ENCODE data around the gene SEM1. TPM values are rescaled to one million over a fixed set of nuclear protein-coding genes. Genes with fewer than 3 reads are reported as not detected.

The SEM1 gene
- total and polyA plus RNA-seq, 2 of the 4 experiments (the other 2 are of a cell fraction), result 17.2 to 38.0 TPM

- H2AFZ ChIP-seq (replicated peaks; ENCODE audit: low read length, poor library complexity), result no peak overlapping the region
These were observed 774 bp downstream of the SEM1 start for GRCh38 chr7:96708872-96709271.

More at GRCh38 chr7:96708872-96709271, 774 bp downstream of the SEM1 start:
- no peak for DNase-seq
- TF ChIP-seq POLR2A (IDR thresholded peaks at IDR 0.05; ENCODE audit: low read depth, low read length), result no peak
- TF ChIP-seq CHD1 (IDR thresholded peaks at IDR 0.05; ENCODE audit: low read depth, low read length), result no peak
- TF ChIP-seq BHLHE40 (IDR thresholded peaks at IDR 0.05; ENCODE audit: low read depth, low read length), result no peak
- no peak for TF ChIP-seq SMC3 (IDR thresholded peaks at IDR 0.05; ENCODE audit: low read depth, low read length)
- TF ChIP-seq MAZ (IDR thresholded peaks at IDR 0.05; ENCODE audit: borderline replicate concordance, low read depth, low read length), result no peak
- TF ChIP-seq RFX5 (IDR thresholded peaks at IDR 0.05; ENCODE audit: low read depth, low read length), result no peak
- no peak for TF ChIP-seq RCOR1 (IDR thresholded peaks at IDR 0.05; ENCODE audit: insufficient replicate concordance, low read length)
- TF ChIP-seq USF2 (IDR thresholded peaks at IDR 0.05; ENCODE audit: low read depth, low read length), result no peak
- no peak for TF ChIP-seq RAD21 (IDR thresholded peaks at IDR 0.05; ENCODE audit: low read length)
- no peak for TF ChIP-seq CEBPB (IDR thresholded peaks at IDR 0.05; ENCODE audit: low read depth, low read length)
- TF ChIP-seq MAFK (IDR thresholded peaks at IDR 0.05; ENCODE audit: low read depth, low read length), result no peak
- TF ChIP-seq NFE2L2 (IDR thresholded peaks at IDR 0.05; ENCODE audit: low read depth, low read length), result no peak
- no peak for TF ChIP-seq FOS (IDR thresholded peaks at IDR 0.05; ENCODE audit: low read depth, low read length)
- TF ChIP-seq MXI1 (IDR thresholded peaks at IDR 0.05; ENCODE audit: borderline replicate concordance, low read depth, low read length), result no peak
- TF ChIP-seq, protein P1, sequence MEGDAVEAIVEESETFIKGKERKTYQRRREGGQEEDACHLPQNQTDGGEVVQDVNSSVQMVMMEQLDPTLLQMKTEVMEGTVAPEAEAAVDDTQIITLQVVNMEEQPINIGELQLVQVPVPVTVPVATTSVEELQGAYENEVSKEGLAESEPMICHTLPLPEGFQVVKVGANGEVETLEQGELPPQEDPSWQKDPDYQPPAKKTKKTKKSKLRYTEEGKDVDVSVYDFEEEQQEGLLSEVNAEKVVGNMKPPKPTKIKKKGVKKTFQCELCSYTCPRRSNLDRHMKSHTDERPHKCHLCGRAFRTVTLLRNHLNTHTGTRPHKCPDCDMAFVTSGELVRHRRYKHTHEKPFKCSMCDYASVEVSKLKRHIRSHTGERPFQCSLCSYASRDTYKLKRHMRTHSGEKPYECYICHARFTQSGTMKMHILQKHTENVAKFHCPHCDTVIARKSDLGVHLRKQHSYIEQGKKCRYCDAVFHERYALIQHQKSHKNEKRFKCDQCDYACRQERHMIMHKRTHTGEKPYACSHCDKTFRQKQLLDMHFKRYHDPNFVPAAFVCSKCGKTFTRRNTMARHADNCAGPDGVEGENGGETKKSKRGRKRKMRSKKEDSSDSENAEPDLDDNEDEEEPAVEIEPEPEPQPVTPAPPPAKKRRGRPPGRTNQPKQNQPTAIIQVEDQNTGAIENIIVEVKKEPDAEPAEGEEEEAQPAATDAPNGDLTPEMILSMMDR (conservative IDR thresholded peaks at IDR 0.05; ENCODE audit: low read depth, low read length), result no peak
- no peak for TF ChIP-seq ELK1 (IDR thresholded peaks at IDR 0.05; ENCODE audit: borderline replicate concordance, low read depth, low read length)
- Histone ChIP-seq H2BK15ac (ENCODE audit: low read depth, low read length) (no peak overlapping the region), H3K79me1 (ENCODE audit: low read depth in 1 of 2, low read length in 2 of 2) (peaks cover 6 to 16% of the 10 kb centered on the region in 2 experiments; a peak in 2 of 4 replicates), H3K9ac (ENCODE audit: low read depth, low read length) (peak overlapping the region; percentile 90), H3K14ac (replicated peaks; ENCODE audit: low read depth, low read length) (peak overlapping the region; percentile 76; the same call in 1 of the 2 replicates), H2BK5ac (ENCODE audit: low read depth, low read length, poor library complexity, severe bottlenecking) (no peak overlapping the region), H3K4me1 (ENCODE audit: control insufficient read depth, insufficient read depth, low read length) (peaks cover 1% of the 10 kb centered on the region; the same call in 1 of the 2 replicates), H3K27ac (ENCODE audit: insufficient read depth, low read length) (peak overlapping the region; percentile 81; the same call in 1 of the 2 replicates), H2BK20ac (ENCODE audit: low read depth, low read length) (no peak overlapping the region), H4K8ac (ENCODE audit: low read depth in 2 of 2, low read length in 2 of 2) (peak overlapping the region; percentile 95 to 99; a peak in 3 of 4 replicates), H2BK120ac (ENCODE audit: low read depth, low read length) (no peak overlapping the region), H3K4me3 (ENCODE audit: insufficient read depth, low read depth, low read length) (peak overlapping the region; percentile 77), H3K18ac (ENCODE audit: low read depth, low read length) (no peak overlapping the region), H4K5ac (ENCODE audit: low read depth, low read length) (peak overlapping the region; percentile 73; the same call in 1 of the 2 replicates), H3K27me3 (ENCODE audit: control insufficient read depth, insufficient read depth, low read length) (no peaks in the 10 kb centered on the region), H4K20me1 (ENCODE audit: insufficient read depth, low read length) (peaks cover 6% of the 10 kb centered on the region; the same call in 1 of the 2 replicates), H3K9me1 (ENCODE audit: insufficient read depth, low read length) (no peaks in the 10 kb centered on the region), H3K9me3 (ENCODE audit: control insufficient read depth, insufficient read depth, low read length) (no peaks in the 10 kb centered on the region), H3K4me2 (ENCODE audit: low read depth, low read length) (peak overlapping the region; percentile 100), H2AK5ac (ENCODE audit: low read depth, low read length) (peak overlapping the region; percentile 52; the same call in 1 of the 2 replicates), H3K23ac (ENCODE audit: low read depth, low read length) (peak overlapping the region; percentile 2; the same call in 1 of the 2 replicates), H4K91ac (ENCODE audit: insufficient read depth, low read depth, low read length) (no peak overlapping the region; the same call in 1 of the 2 replicates), H3K4ac (ENCODE audit: low read depth, low read length) (peak overlapping the region; percentile 90), H2AK9ac (replicated peaks; ENCODE audit: low read depth, low read length, poor library complexity) (no peak overlapping the region), H3K36me3 (ENCODE audit: control insufficient read depth, insufficient read depth, low read length) (no peaks in the 10 kb centered on the region; the same call in 1 of the 2 replicates), H3K56ac (ENCODE audit: extremely low read depth, insufficient read depth, low read length) (no peak overlapping the region)
- no CpG with 5 or more reads among the region's 5 CpGs for WGBS, 2 experiments (ENCODE audit: extremely low coverage in 2 of 2, insufficient read length in 1 of 2)
- intact Hi-C loops (cut with micrococcal nuclease) (loop anchor here (10.0 kb wide), 1 partner anchor 634 kb away; no protein-coding TSS in a partner anchor), in situ Hi-C loops (cut with MboI; ENCODE audit: low sequenced_read_pairs) (no loop called here), dilution Hi-C loops (cut with HindIII; ENCODE audit: low sequenced_read_pairs, unreplicated experiment) (no loop called here)
- no peak for ATAC-seq (ENCODE audit: low read depth)
- no TSS peak for BruUV-seq (replicated peaks)
- ChIA-PET POLR2A (ENCODE audit: unreplicated experiment) (no interaction called here), CTCF (no interaction called here)
